HG02884 (cell line): ENCODE data around the gene MAMDC2.

Source experiments
- ATAC-seq: cut with Tn5 transposase; IDR thresholded peaks from one replicate; pipeline ENCODE4 v1.9.1; 2021; ENCODE audit warnings: mild to moderate bottlenecking, moderate library complexity; ENCODE audit not compliant: unreplicated experiment

The MAMDC2 gene

DNA sequence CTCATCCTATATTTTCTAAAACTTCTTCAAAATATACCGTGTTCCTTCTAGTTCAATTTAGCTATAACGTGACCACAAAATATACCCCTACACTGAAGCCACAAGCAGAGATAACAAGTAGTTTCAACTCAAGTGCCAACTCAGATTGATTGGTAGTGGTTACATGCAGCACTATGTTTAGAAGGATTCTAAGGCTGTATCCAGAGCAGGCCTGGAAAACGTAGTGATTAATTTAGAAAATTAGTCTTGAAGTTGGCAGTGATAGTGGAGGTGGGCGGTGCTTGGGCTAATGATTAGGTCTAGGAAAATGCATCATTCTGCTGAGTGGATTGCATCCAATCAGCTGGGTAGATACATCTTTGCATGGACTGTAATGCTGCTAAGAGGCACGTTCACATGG is 61.5 kb downstream of the MAMDC2 start:
- ATAC-seq: no peak

DNA sequence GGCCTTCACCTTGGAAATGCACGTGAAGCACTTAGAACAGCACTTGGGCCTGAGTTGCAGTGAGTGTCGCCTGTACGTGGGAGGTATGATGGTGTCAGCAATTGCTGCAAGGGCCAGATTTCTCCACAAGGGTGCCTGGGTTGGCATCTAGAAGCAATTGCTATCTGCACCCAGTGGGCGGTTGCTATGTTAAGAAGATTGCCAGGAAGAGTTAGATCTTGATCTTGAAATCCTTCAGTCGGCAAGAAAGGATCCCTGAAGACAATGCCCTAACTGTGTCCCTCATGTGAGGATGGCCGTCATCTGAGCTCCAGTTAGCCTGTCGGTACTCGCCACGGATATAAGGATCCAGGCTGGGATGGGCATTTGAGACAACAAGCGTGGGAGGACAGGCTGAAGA is 62.9 kb downstream of the MAMDC2 start:
- no peak for ATAC-seq

DNA sequence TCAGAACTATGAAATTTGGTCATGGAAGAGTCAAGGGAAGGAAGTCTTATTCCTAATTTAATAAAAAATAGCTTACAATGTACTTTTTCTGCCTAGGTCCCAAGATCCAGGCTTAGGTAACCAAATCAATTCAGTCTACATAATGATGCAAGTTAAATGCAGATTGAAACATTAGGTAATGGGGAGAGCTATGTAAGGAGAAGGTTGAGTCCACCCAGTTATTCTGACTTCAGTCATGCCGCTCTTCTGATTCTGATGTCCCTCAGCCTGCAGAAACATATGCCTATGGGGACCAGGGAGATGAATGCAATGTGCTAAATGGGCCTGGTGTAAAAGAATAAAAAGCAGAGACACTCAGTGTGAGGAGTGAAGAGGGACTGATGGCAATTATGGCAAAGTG is 63.9 kb downstream of the MAMDC2 start:
- ATAC-seq: no peak

DNA sequence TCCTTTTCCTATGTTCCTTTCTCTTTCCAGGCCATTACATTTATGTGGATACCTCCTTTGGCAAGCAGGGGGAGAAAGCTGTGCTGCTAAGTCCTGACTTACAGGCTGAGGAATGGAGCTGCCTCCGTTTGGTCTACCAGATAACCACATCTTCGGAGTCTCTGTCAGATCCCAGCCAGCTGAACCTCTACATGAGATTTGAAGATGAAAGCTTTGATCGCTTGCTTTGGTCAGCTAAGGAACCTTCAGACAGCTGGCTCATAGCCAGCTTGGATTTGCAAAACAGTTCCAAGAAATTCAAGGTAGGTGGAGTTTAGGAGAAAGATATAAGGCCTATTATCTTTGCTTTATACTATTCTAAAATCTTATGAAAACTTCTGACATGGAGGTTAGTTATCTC is 64.5 kb downstream of the MAMDC2 start:
- ATAC-seq: no peak

DNA sequence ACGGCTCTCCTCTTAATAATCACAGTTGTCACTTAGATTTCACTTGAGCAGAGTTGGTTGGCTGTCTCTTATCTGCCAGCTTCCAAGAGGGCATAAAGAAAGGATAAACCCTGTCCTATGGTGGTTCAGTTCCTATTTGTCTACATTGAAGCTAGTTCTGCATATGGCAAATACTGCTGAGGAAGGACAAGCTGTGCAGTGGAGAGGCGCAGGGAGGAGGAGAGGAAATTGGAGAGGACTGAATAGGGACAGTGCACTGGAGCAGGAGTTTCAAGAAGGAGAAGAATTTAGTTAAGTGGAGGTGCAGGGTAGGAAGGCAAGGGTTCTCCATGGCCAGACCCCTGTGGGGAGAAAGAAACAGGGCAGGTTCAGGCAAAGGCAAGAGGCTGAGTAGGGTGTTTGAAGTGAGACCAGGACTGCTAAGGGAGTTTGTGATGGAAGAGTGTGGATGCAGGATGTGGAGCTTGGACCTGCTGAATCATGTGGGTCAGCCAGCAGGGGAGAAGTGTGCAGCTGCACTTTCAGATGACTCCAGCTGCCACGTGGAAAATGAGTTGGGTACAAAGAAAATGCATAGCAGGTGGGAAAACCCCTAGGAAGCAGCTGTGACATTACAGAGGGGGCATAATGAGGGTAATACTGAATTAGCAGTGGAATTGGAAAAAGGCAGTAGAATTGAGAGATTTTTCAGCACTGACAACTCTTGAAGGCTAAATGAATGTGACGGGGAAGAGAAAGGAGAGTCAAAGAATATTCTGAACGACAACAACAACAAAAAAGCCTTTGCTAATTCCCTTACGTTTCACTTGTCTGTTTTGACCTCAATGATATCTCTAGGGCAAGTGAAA is 66.8 kb downstream of the MAMDC2 start:
- ATAC-seq: peak; percentile 8

DNA sequence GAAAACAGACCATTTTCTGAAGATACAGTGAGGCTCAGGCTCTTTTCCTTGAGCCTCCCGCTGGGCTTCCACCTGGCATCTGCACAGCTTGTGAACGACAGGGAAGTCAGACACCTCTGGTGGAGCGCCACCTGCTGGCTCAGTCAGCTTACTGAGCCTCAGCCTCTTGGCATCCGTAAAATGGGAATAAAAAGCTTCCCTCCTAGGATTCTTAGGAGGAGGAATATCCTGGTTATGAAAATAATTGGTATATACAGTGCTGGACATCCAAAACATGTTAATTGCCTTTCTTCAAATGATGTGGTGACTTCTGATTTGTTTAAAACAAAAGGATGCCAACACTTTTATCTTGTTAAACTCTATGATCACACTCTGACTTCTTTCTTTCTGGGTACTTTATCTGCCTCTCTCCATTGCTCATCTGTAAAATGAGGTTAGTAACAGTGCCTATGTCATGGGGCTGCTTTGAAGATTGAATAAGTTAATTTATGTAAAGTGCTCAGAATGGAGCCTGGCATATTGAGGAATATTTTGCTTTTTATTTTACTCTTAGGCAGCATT is 67.5 kb downstream of the MAMDC2 start:
- ATAC-seq: peak; percentile 84

DNA sequence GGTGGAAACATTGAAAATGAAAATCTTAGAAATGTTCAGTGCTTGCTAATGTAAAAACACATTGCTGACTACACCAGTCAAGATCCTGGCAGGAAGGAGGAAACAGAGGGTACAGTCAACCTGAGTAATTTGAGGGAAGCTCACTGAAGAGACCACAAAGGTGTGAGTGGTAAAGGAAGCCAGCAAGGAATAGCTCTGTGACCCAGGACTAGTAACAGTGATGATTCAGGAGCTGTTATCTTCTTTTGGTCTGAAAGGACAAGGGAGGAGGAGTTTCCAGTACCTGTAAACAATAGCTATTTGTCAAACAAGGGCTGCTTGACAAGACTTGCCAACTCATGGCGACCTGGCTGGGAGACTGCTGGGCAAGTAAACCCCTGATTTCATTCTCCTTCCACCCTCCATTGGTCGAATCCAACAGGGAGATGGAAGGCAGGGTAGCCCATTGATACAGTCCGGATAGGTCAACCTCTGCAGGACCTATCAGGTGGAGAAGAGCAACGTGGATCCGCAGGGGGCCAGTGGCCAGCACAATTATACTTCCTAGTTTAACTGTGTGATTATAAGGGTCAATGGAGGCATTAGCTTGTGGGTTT is 68.1 kb downstream of the MAMDC2 start:
- ATAC-seq: no peak

DNA sequence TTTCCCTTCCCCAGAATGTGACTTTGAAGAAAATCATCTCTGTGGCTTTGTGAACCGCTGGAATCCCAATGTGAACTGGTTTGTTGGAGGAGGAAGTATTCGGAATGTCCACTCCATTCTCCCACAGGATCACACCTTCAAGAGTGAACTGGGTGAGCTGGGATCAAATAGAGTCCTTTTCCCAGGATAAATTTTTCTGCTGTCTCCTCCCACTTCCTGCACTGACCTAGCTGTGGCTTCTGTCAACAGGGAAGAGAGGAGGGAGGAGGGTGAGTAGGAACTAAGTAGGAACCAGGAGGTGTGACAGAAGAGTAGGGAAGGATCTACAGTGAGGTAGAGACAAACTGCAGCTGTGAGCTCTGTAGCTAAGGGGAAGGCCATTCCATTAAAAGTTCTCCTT is 69.3 kb downstream of the MAMDC2 start:
- no peak for ATAC-seq

DNA sequence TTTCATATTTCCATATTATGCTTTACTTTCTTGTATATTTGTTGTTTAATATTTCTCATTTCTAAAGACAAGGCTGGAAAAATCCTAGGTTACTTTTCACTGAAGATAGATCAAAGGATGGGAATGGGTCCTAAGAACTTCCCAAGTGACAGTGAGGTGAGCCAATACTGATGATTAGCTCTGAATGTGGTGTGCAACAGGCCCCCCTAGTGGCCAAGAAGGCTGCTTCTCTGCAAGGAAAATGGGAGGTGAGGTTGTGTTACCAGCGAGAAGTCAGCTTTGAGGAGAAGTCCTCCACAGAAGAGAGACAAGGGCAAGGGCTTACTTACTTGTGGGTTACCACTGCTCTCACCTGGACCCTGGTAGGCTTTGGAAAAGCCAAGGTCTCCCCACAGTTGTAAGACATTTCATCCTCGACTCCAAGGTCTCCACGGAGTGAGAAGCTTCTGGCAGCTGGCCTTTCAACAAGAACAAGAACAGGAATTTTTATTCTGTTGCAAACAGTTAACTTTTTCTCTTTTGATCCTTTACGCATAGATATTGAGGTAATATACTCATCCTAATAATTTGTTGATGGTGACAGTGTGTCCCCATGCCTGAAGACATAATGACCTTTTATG is 69.9 kb downstream of the MAMDC2 start:
- ATAC-seq: peak; percentile 43

DNA sequence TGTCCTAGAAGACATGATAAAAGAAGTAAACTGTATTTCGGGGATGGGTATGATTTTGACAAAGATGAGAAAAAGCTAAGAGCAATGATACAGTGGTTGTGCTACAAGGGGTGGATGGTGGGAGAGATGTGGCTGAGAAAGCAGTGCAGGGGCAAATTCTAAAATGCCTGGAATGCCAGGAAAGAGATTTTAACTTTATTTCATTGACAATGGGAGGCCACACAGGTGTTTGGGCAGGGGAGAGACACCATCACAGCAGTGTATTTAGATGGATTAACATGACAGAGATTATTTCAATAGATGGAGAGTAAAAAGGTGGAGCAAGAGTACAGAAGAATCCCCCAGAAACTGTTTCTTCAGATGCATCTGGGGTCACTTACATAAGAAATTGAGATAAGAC is 71.2 kb downstream of the MAMDC2 start:
- ATAC-seq: no peak

DNA sequence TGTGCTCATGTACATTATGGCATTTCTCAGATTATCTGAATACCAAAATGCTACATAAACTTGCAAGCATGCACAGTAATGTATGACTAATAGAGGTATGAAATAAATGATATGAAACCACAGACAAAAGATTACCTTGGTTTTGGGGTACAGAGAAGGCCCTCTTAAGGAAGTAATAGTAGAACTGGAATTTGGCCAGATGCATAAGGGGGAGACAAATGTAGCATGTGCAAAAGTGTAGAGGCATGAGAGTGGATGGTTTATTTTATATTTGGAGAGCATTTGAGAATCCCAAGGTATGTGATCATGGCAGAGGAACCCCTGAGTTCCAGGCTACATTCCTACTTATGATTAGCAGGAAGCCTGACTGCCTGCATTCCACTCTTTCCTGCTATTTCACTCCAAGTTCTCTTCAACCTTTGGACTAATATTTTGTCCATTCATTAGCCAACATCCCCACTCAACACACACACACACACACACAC is 74.2 kb downstream of the MAMDC2 start:
- no peak for ATAC-seq

DNA sequence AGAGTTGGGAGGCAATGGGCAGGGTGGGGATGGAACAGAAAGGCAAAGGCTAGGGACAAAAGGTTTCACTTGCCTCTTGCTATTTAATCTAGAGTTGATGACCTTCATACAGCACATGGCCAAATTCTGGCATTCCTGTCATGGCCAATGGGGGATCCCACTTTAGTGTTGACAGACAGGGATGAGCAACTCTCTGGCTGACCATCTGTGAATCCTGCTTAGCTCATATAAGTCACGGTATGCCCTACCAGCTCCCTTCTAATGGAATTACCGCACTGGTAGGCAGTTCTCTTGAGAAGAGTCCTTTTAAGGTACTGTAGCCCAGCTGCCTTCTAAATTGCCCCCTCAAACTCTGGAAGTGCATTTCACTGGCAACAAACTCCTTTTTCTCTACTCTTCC is 76.1 kb downstream of the MAMDC2 start:
- ATAC-seq: no peak

DNA sequence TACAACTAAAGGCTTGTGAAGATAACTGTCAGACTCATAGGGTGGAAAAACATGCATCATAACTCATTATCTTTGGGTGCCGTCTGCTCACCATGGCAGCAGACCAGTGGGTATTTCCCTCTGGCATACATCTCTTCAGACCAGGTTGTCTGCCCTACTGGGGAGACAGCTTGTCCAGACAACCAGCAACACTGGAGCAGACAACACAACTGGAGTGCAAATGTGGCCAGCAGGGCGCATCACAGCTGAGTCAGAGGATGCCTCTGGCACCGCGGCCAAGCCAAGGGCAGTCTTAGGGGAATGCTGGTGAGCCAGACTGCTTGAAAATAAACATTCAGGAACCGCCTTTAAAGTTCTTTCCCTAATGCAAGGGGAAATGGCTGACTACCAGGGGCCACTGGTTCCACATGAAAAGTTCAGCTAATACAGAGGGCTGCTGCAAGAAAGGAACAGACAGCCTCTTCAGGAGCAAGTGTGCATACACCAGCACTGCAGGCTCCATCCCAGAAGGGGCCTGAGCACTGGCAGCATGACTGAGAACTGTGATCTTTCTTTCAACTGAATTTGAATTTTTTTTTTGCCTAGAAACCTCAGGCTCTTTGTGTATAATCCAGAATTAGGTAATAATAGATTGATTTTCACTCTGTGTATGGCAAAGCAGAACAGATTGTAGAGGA is 77.3 kb downstream of the MAMDC2 start:
- ATAC-seq: no peak

DNA sequence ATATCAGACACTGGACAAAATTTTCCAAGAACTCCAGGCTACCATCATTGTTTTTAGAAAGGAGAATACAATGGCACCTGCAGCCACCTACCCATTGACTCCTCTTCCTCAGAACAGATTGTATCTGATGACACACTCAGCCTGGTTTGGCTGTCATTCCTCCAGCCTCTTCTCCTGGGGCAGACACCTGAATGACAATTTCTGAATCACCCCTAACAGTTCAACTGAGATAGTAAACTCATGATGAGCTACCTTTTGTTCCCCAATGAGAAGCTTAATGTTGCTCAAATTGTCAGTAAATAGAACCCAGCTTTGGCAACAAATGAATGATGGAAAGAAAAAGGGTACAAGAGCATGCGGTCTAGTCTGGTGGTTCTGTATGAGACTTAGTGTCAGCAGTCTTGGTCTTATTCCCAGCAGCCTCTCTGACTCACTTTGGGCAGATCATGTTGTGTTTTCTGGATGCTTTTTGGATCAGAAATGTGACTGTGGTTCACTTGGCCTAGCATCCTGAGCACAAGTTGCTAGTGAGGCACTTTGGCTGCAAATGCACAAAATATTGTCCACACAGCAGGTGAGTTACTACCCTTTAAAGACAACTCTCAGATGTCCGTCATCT is 78.3 kb downstream of the MAMDC2 start:
- no peak for ATAC-seq

DNA sequence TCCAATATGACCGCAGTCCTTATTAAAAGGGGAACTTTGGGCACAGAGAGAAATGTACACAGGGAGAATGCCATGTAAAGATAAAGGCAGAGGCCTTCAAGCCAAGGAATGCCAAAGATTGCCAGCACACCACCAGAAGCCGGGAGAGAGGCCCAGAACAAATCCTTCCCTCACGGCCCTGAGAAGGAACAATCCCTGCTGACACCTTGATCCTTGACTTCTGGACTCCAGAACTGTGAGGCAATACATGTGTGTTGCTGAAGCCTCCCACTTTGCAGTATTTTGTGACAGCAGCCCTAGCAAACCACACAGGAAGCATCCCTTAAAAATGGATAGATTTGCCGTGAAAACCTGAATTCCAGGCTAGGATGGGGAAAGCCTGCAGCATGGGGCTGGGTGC is 80.0 kb downstream of the MAMDC2 start:
- ATAC-seq: no peak

DNA sequence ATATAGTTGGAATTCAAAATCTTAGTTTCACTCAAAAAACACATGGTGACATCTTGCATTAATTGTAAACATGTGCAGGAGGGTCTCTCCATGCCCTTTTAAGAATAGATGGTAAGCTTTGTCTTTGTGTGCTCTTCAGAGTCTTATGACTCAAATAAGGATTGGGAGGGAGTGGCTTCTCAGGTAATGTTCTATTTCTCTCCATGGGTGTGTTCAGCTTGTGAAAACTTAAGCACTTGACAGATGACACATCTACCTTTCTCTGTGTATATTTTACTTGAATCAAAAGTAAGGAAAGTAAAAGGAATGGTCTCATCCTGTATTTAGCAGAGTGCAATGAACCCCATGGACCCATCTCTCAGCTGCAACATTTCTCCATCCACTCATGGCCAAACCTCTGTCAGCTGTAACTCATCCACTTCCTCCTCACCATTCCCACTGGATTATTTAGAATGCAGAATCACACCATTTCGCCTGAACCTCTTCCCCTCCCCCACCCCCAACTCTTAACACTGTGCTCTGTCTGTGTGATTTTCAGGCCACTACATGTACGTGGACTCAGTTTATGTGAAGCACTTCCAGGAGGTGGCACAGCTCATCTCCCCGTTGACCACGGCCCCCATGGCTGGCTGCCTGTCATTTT is 82.1 kb downstream of the MAMDC2 start:
- ATAC-seq: no peak

DNA sequence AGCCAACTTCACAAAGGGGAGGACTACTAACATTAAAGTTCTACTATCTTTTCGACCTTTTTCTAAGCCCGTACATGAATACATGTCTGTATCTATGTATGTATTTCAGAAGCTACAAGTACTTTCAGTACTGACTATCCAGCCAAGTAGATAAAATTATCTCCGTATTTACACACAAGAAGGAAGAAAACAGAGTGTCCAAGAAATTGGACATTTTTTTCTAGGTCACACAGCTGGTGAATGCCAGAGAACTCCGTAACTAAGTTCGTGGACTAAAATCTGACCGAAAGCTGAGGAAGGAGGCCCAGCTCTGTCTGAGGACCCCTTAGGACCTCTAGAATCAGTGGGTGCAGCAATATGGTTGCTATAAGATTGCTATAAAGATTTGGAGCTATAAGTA is 83.4 kb downstream of the MAMDC2 start:
- ATAC-seq: no peak

DNA sequence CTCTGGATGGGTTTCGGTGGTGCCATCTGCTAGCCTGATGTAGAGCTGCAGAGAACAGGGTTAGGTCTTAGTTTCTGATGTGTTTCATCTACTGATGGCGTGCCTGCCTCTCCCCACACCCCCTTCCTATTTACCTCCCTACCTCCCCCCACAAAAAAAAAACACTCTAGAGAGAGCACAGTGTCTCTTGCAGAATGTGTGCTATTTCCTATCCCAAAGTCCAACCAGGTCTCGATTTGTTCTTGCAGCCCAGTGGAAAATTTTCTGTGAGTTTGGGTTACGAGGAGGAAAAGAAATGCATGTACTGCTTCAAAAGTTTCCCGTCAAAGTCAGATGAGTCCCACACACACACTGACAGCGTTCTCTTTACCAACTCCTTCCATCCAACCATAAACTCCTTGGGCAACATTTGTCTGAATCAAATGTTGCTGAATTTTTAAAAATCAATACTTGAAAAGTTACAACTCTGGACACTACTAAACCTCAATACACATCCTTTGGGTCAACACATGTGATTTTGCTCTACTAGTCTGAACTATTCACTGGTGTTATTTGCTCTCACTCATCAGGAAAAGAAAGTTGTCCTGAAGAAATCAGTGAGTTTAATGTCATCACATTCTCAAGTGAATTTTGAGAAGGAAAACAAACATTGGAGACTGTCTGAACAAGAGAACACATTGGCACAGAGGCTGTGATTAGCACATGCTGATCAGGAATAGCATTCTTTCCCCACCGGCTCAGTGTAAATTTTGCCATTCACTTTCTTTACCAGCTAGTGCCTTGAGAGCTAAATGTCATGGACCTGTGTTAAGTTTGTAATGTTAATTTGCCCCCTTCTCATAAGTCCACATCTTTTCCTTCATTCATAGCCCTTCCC is 84.1 kb downstream of the MAMDC2 start:
- ATAC-seq: no peak

DNA sequence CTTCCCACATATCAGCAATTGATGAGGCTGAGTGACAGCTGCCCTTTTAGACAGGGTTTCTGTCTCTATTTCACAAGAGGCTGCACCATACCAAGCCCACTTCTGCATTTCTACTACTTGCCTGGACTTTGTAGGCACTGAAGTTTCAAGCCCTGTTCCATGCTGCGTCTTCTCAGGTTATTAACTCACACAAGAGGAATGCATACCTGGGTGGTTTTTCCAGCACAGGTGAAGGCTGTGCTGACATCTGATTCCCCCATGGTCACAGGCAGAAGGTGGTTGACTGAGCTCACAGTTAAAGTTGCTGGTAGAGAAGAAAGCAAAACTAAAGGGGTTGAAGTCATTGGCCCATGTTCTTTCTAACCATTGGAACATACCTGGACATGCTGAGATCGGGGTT is 86.6 kb downstream of the MAMDC2 start:
- ATAC-seq: no peak
